OCI-LY3 (cell line): Measurements from ENCODE around the gene ATOH7.

Experiments used
- CTCF ChIP-seq: fragments of 200-600, 300-600 bp; sonication (generic); IDR thresholded peaks from 2 replicates; pipeline ENCODE4 v1.5.1; 2014; ENCODE audit warnings: antibody characterized with exemption, low read length, low read depth
- EZH2phosphoT487 ChIP-seq: fragments of 200-600 bp; shearing (Covaris generic); IDR thresholded peaks from 2 replicates; pipeline ENCODE4 v1.6.1; 2018; ENCODE audit warnings: antibody characterized with exemption, mixed run types, low read depth

GRCh38 chr10:68212721-68213352 lies 19.1 kb downstream of the ATOH7 start:
- TF ChIP-seq CTCF (peak; percentile 60), EZH2phosphoT487 (no peak)
